ENCODE results near the gene P2RY2. TPM values are rescaled to one million over a fixed set of nuclear protein-coding genes. Genes with fewer than 3 reads are reported as not detected.

The P2RY2 gene
- total RNA-seq, 1 experiment from 2014 or later = 2.9 TPM

DNA sequence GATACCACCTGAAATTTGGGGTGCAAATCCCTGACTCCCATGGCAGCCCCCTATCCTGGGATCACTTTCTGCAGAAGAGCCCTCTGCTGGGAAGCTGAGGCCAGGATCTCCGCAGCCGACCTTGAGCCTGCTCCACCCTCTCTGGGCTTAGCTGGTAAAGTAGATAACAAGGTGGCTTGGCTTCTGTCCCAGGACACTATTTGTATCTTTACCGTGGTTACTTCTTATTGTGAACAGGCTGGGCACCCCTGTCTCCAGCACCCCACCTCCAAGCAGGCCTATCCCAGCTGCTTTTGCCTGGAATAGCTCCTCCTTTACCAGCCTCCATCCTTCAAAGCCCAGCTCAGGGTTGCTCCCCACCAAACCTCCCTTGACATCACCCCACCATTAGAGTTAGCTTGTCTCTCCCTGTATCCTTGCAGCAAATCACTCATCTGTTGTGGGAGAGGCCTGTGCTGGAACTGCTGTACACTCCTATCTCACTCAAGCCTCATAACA, 35.2 kb upstream of the P2RY2 start:
- Histone ChIP-seq H3K4me1 (ENCODE audit: control insufficient read depth in 1 of 2, insufficient read depth in 2 of 2, low read length in 2 of 2) (peaks cover 2 to 20% of the 10 kb centered on the region in 2 experiments; a peak in 3 of 4 replicates), H4K20me1 (ENCODE audit: insufficient read depth) (no peaks in the 10 kb centered on the region), H3K4me2 (ENCODE audit: low read length) (no peak overlapping the region), H3K9me3 (ENCODE audit: control insufficient read depth in 1 of 2, insufficient read depth in 1 of 2, low read depth in 1 of 2, low read length in 2 of 2) (no peaks in the 10 kb centered on the region), H3K36me3 (ENCODE audit: control insufficient read depth in 1 of 2, insufficient read depth in 2 of 2, low read length in 2 of 2) (no peaks in the 10 kb centered on the region), H2AFZ (ENCODE audit: low read depth, low read length, poor library complexity, severe bottlenecking) (no peak overlapping the region), H3K9ac (ENCODE audit: low read length) (no peak overlapping the region), H3K9me2 (ENCODE audit: insufficient read depth) (no peaks in the 10 kb centered on the region), H3K27ac (ENCODE audit: low read depth, low read length) (no peak overlapping the region), H3K27me3 (ENCODE audit: insufficient read depth, low read length) (no peaks in the 10 kb centered on the region), H3K79me2 (ENCODE audit: insufficient read depth, low read length) (no peaks in the 10 kb centered on the region), H3K4me3 (replicated peaks in 1 of 2; ENCODE audit: low read depth in 1 of 2, low read length in 2 of 2) (no peak overlapping the region)
- ChIA-PET POLR2A (no interaction called here), CTCF (interaction anchor here (0.6 to 0.9 kb wide), 3 partner anchors 153 to 458 kb away, joined by 3 to 4 read pairs (median 4); no protein-coding TSS in a partner anchor), RAD21 (ENCODE audit: low non-redundant PET in 1 of 2, low total read pairs in 2 of 2, uncharacterized antibody in 2 of 2, unreplicated experiment in 2 of 2) (no interaction called here)
- intact Hi-C loops (cut with micrococcal nuclease) = no loop called here
- BruUV-seq (replicated peaks) = no TSS peak
- DNase-seq (ENCODE audit: low read depth, low spot score) (no peak), ATAC-seq (no peak)
- TF ChIP-seq ZNF274 (IDR thresholded peaks at IDR 0.05; ENCODE audit: low read depth, low read length) (no peak), EGR1 (IDR thresholded peaks at IDR 0.05; ENCODE audit: low read depth) (no peak), POLR2A (IDR thresholded peaks at IDR 0.05; ENCODE audit: borderline replicate concordance, extremely low read depth, insufficient read depth, insufficient read length) (no peak), POLR2AphosphoS5 (IDR thresholded peaks at IDR 0.05; ENCODE audit: low read depth, low read length) (no peak), ZFX (IDR thresholded peaks at IDR 0.05) (no peak; the same call in 1 of the 2 replicates), YY1 (IDR thresholded peaks at IDR 0.05; ENCODE audit: extremely low read depth, insufficient replicate concordance, low read depth, low read length) (no peak), CBX3 (IDR thresholded peaks at IDR 0.05; ENCODE audit: low read depth) (no peak), SIN3A (IDR thresholded peaks at IDR 0.05; ENCODE audit: low read depth) (no peak), RAD21 (IDR thresholded peaks at IDR 0.05; ENCODE audit: low read depth) (no peak), SP1 (IDR thresholded peaks at IDR 0.05; ENCODE audit: low read depth) (no peak)
- TF ChIP-seq, protein P1, sequence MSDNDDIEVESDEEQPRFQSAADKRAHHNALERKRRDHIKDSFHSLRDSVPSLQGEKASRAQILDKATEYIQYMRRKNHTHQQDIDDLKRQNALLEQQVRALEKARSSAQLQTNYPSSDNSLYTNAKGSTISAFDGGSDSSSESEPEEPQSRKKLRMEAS (IDR thresholded peaks at IDR 0.05) = no peak

Data from HCT116 (cell line).